ENCODE measurements around the gene METAP1D.
A peak's percentile ranks its signal among the peaks of the same experiment; 100 is the strongest.

Gene METAP1D

GRCh38 chr2:172093416-172094293 is 93.9 kb downstream of the METAP1D start:
- DNase-seq = peak in 1 of 2 donors; percentile 13

- peak in 1 of 2 donors; percentile 5 for DNase-seq
Observed at GRCh38 chr2:172094294-172095145, 94.8 kb downstream of the METAP1D start.

GRCh38 chr2:172095146-172095904 is 95.6 kb downstream of the METAP1D start:
- peak; percentile 76 to 83 for DNase-seq

- DNase-seq = peak in 1 of 2 donors; percentile 10
Observed at GRCh38 chr2:172095905-172096625, 96.3 kb downstream of the METAP1D start.

- peak in 1 of 2 donors; percentile 24 for DNase-seq
Observed at GRCh38 chr2:172096626-172097547, 97.1 kb downstream of the METAP1D start.

GRCh38 chr2:172097557-172098131 is 97.9 kb downstream of the METAP1D start:
- DNase-seq = peak in 1 of 2 donors; percentile 1

GRCh38 chr2:172098287-172098649 is 98.5 kb downstream of the METAP1D start:
- DNase-seq = peak in 1 of 2 donors; percentile 1

- peak in 1 of 2 donors; percentile 42 for DNase-seq
Observed at GRCh38 chr2:172098650-172099471, 99.1 kb downstream of the METAP1D start.

GRCh38 chr2:172099472-172100079 is 99.8 kb downstream of the METAP1D start:
- DNase-seq = no peak

- peak in 1 of 2 donors; percentile 14 for DNase-seq
Observed at GRCh38 chr2:172100080-172100934, 100.6 kb downstream of the METAP1D start.

GRCh38 chr2:172100935-172101820 is 101.4 kb downstream of the METAP1D start:
- DNase-seq = peak in 1 of 2 donors; percentile 29

- peak in 1 of 2 donors; percentile 46 for DNase-seq
Observed at GRCh38 chr2:172101821-172102390, 102.2 kb downstream of the METAP1D start.

GRCh38 chr2:172102391-172103359 is 102.9 kb downstream of the METAP1D start, which contains the start of gene DLX2:
Gene DLX2 (minus strand): TSS chr2:172102900. CDS start chr2:172102538, 362 bp downstream.
- peak; percentile 80 to 83 for DNase-seq

- peak; percentile 69 to 74 for DNase-seq
Observed at GRCh38 chr2:172103471-172104272, 103.9 kb downstream of the METAP1D start.

Data from CD4-positive, alpha-beta T cell treated with Interleukin-4 for 1 hour (primary cell).